Hematopoietic multipotent progenitor cell treated with erythropoietin and hydrocortisone succinate and interleukin-3 and kit ligand, for 8 days (in vitro differentiated cells): ENCODE data around the gene RPL22L1.
"Not testable (repeated sequence)": the region's sequence is repeated elsewhere in the genome, so short reads cannot be mapped to it uniquely, and the experiment has no call there.

Source experiments
- DNase-seq: peaks from one replicate; pipeline ENCODE4 v3.0.0-alpha.2; 2015

The RPL22L1 gene

DNA sequence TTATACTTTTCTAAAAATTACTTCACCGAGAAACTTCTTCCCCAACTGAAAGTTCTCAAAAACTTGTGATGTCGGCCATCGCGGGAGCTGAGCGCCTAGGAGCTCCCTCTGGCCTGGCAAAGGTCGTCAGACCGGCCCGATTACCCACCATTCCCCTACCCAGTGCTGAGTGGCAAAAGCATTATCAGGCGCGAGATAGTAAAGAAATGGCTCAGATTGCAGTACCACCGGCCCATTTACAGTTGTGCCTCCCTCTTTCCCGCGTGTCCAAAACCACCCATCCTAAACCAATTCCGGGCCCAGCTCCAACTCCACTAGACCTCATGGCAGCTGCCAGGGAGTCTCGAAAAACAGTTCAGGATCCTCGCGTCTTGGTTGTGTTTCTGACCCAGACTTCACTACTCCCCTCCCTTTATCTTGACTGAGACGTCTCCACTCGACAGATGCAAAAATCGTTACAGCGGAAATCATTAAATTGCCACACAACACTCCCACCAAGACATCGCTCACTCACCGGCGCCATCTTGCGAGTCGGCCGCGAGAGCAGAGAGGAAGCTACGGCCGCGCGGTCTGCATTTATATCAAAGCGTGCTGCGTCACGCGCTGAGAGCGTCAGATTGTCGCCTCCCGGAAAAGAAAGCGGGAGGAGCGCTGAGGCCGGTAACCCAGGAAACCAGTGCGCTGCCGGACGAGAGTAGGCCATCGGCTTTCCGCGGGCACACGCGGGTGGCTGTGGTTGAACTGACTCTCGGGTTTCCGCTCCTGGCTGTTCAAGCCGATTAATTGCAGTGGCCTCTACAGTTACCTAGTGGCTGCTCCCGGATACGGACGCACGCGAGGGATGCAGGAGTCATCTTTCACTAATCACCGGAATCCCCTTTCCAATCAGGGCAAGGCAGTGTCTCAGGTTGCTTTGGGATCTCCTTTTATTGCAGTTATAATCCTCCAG lies at the start of gene RPL22L1:
Gene RPL22L1, minus strand, starts transcription at position 551 of the 949 bp plus-strand sequence. Its CDS starts 28 bp downstream, at position 523.
- peak; percentile 96 for DNase-seq

DNA sequence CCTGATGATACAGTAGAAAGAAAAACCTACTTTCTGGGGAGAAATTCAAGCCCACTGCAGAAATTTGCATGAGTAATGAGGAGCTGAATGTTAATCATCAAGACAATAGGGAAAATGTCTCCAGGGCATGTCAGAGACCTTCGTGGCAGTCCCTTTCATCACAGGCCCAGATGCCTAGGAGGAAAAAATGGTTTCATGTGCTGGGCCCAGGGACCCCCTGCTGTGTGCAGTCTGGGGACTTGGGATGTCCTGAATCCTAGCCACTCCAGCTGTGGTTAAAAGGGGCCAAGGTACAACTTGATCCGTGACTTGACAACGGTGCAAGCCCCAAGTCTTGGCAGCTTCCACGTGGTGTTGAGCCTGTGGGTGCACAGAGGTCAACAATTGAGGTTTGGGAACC lies 48.7 kb upstream of the RPL22L1 start:
- DNase-seq, result no peak

DNA sequence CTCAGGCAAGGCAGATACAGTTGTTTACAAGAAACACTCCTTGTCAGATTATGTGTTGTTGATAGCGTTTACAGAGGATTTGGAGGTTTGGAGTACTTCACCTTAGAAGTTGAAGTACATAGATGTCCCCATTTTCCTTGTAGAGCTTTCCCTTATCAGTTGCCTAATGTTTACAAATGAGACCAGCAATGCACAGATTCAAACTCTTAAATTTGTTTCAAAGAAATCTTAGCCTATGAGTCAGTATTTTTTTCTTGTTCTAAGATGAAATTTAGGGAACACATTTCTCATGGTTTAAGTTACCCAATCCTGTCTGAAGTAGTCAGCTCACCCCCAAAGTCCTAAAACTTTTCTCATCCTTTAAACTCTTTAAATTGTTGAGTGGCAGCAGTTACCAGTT lies 44.7 kb upstream of the RPL22L1 start:
- no peak for DNase-seq

DNA sequence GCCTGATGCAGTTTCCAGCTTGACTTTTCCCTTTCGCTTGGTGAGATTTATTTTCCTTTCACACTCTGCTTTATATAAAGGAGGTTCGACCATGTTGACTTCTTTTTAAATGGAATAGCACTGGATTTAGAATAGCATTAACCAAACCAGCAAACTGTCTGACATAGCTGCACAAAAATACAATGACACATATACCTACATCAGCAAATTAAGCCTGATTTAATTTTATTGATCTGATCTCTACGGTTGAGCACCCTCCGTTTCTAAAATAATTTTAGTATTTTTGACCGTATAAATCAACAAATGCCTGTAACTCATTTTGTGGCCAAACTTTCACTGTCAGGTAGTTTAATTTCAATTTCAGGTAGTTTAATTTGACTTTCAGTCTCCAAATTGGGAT lies 44.2 kb upstream of the RPL22L1 start:
- DNase-seq, result no peak

DNA sequence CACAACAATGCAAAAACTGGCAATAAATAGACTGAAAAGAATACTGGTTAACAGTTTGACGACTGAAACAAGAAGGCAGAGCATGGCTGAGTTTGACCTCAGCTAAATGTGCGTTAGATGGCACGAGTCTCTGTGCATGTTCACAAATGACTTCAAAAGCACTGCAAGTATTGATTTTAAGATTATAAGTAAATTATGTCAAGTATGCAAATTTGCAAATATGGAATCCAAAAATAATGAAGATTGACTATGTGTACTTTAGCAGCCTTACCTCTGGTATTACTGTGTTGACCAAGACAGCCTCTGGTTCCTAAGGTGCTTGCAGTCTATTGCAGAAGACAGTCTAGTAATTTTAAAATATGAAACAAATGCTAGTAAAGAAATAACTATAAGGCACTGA lies 41.1 kb upstream of the RPL22L1 start:
- no peak for DNase-seq

DNA sequence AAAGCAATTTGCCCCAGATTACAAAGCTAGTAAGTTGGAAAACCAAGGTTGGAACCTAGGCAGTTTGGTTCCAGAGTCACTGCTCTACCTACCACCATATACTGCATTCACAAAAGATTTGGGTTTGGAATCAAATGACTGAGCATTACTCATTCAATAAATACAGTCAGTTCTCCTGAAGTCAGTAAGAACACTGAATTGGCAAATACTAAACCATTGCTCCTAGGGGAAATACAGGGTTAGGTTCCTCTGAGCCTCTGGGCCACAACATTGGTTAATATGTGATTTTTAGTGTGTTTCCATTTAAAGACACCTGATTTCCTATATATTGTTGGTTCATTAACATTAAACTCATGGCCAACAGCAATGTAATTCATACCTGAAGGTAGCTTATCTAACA lies 40.5 kb upstream of the RPL22L1 start:
- no peak for DNase-seq

DNA sequence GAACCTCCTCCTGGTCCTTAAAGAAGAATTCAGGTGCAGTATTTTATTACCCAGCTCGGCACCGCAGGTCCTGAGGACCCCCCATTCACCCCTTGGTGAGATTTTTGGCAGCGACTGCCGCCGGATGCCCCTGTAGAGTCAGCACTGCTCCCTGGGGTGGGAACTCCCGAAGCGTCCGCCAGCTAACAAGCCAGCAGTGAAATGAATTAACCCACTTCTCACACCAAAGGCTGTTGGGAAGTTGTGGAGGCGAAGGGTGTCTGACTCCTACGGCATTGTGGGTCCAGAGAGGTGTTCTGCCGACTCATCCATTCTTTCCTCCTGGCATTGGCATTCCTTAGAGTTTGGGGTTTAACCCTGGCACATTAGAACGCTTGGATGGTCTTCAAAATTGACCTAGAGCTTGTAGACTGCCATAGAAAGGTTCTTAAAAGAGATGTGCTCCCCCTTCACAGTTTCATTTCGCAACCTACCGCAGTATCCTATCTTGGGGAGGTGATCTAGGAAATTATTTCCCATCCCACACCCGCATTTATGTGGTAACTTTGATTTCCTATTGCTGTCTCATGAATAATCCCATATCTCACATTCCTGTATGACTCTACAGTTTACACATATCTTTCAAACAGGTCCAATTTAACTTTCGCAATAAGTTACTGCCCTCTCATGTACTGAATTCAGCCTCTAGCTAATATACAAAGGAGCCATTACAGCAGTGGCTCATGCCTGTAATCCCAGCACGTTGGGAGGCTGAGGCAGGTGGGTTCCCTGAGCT lies 39.3 kb upstream of the RPL22L1 start:
- DNase-seq, result no peak

DNA sequence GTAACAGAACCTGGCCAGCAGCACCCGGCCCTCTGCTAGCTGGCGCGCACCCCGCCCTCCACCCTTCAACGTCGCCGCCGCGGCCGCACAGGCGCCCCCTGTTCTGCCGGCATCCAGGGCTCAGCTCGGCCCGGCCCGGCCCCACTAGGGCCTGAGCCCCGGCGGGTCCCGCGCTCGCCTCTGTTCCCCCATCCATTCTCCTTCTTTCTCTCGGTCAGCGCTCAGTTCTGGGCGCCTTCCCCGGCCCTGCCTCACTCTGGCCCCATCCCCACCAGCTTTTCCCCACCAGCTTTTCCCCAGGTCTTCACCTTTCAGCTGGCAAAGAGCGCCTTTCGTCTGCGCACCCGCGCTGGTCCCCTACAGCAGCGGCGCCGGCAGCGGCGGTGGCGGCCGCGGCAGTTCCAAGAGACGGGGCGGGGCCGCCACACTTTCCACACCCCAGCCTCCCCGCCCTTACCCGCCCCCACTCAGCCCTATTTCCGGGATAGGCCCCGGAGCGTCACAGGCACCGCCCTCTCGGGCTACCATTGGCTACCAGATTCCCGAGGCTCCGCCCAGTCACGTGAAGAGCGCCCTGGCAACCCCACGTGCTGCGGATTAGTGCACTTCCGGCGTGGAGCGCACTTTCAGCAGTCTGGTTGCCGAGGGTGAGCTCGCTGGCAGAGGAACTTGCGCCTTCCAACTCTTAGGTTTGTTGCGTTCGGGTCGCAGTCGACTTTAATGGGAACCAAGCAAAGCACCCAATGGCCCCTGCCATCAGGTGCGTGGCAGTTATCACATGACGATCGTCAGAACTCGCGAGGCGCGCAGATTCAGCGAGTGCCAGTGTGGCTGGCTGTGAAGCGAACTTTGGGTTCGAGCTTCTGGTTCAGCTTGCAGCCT lies 38.5 kb upstream of the RPL22L1 start, which contains the start of gene EIF5A2:
Gene EIF5A2, minus strand, starts transcription at position 403 of the 882 bp plus-strand sequence. CDS start 831 bp downstream, outside the sequence.
- DNase-seq, result peak; percentile 97

DNA sequence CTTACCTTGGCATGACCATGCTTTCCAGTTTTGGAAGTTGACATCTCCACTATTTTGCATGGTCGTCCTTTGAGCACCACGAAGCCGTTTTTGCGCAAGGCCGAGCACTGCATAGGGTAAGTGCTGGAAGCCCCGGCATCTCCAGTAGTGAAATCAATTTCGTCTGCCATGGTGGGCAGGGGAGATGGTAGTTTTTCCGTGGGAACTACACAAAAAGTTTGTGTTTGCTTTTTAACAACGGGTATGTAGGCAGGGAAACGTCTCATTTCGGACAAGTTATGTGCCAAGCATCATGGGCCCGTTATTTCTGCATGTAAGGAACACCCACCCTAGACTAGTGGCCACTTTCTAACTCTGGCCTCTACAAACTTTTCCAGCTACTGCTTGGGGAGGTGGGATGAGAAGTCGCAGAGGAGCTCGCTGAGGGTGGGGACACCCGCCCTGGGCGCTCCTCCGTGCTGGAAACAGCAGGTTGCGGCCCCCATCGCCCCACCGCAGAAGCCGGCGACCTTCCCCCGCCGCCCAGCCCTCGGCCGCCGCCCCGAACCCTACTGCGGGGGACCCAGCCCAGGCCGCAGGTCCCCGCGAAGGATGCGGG lies 37.7 kb upstream of the RPL22L1 start:
- DNase-seq, result peak; percentile 25

DNA sequence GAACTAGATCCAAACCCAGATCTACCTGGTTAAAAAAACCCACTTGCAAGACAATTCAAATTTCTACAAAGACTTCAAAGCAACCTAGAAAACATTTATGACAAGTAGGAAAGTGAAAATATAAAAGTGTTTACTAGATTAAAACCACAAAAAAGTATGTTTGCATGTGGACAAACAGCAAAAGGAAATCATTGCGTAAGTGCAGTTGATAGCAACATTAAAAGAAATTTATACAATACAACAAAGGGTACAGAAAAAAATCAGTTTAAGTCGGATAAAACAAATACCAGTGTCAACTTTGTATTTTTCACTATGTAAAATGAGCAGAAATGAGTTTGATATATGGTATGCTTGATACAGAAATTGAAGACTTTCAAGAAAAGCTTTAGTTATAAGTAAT lies 35.9 kb upstream of the RPL22L1 start:
- DNase-seq, result no peak

DNA sequence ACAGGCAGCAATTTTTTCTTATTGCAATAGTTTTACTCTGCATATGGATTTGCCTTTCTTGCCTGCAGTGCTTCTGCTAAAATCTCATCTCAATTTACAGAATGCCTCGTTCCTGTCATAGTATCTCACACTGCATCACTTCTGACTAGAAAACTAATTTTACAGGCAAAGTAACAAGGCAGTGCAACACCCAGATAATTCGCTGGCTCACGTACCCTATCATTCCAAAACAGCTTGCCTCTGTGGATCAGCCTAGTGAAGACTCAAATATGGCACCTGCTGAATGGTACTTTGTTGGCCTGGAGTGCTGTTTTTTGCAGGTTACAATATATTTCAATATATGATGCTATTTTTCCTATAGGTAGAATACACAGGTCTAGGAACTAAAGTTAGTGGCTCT lies 33.1 kb upstream of the RPL22L1 start:
- DNase-seq, result peak; percentile 71

DNA sequence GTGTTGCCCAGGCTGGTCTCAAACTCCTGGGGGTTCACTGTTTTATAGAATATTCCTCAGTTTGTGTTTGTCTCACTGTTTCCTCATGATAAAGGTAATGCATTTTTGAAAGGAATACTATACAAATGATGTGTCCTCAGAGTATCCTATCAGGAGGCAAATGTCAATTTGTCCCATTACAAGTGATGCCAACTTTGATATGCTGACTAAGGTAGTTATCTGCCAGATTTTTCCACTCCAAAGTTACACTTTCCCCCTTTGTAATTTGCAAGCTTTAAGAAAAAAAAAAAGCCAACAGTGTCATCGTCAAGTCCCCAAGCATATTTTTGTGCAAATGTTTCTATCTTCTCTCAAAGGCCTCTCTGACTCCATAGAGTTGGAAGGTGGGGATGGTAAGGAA lies 29.5 kb upstream of the RPL22L1 start:
- no peak for DNase-seq

DNA sequence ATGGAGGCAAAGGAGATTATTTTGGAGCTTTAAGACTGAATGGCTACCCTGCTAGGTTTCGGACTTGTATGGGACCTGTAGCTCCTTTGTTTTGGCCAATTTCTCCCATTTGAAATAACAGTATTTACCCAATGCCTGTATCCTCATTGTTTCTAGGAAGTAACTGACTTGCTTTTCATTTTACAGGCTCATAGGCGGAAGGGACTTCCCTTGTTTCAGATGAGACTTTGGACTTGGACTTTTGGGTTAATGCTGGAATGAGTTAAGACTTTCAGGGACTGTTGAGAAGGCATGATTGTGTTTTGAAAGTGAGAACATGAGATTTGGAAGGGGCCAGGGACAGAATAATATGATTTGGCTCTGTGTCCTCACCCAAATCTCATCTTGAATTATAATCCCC lies 28.0 kb upstream of the RPL22L1 start:
- no peak for DNase-seq

DNA sequence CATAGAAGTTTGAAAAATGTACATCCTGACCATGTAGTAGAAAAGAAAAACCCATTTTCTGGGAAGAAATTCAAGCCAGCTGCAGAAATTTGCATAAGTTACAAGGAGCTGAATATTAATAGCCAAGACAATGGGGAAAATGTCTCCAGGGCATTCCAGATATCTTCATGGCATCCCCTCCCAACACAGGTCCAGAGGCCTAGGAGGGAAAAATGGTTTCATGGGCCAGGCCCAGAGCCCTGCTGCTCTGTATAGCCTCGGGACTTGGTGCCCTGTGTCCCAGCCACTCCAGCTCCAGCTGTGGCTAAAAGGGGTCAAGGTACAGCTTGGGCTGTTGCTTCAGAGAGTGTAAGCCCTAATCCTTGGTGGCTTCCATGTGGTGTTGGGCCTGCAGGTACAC lies 27.2 kb upstream of the RPL22L1 start:
- DNase-seq, result not testable (repeated sequence)

DNA sequence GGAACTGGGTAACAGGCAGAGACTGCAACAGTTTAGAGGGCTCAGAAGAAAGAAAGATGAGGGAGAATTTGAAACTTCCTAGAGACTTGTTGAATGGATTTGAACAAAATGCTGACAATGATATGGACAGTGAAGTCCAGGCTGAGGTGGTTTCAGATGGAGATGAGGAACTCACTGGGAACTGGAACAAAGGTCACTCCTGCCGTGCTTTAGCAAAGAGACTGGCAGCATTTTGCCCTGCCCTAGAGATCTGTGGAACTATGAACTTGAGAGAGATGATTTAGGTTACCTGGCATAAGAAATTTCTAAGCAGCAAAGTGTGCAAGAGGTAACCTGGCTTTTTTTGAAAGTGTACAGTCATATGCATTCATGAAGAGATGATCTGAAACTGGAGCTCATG lies 26.8 kb upstream of the RPL22L1 start:
- DNase-seq, result no peak

DNA sequence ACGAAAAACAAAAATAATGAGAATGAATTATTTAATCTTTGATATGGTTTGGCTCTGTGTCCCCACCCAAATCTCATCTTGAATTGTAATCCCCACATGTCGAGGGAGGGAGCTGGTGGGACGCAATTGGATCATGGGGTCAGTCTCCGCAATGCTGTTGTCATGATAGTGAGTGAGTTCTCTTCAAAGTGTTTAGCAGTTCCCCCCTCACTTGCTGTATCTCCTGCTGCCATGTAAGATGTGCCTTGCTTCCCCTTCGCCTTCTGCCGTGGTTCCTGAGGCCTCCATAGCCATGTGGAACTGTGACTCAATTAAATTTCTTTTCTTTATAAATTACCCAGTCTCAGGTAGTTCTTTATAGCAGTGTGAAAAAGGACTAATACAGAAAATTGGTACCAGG lies 26.3 kb upstream of the RPL22L1 start:
- not testable (repeated sequence) for DNase-seq

DNA sequence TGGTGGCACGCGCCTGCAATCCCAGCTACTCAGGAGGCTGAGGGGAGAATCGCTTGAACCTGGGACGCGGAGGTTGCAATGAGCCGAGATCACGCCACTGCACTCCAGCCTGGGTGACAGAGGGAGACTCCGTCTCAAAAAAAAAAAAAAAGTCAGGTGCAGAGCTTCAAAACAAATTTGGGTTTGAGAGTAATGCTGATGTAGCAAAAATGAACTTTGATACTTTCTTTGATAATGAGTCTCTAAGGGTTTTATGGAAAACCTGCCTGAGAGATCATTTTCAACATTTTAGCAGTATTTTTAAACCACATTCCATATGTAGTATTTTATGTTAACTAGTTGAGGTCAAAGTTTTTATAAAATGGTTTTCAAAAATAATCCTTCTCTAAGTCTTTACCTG lies 23.9 kb upstream of the RPL22L1 start:
- DNase-seq, result no peak

DNA sequence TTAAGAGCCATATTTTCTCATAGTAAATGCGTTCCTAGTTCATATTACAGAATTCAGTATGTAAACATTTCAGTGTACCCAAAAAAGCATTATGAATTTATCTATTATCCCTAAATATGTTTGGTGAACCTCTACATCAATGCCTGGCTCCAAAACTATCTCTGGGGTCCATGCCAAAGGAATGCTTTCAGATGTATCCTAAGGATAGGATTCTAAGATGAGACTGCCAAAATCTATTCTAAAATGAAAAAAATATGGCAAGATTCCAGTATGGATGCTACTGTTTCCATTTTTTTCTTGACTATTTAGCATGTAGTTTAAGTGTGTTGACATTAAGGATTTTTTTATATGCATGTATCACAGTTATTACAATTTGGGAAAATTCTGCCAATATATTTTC lies 19.6 kb upstream of the RPL22L1 start:
- no peak for DNase-seq

DNA sequence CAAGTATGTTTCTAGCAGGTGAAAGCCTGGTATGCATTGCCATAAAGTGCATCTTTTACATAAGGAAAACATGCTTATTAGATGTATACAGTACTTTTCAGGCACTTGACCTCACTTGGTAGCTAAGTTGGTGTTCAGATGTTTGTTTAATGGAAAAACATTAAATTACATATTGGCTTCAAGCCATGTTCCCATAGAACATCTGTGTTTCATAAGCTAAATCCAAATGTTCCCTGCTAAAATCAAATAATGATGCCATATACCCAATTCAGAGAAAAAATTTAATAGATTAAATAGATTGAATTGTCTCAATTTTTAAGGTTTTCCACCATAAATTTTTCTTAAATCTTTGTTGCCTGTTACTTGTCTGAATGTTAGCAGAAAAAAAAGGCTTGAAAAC lies 19.1 kb upstream of the RPL22L1 start:
- DNase-seq, result no peak

DNA sequence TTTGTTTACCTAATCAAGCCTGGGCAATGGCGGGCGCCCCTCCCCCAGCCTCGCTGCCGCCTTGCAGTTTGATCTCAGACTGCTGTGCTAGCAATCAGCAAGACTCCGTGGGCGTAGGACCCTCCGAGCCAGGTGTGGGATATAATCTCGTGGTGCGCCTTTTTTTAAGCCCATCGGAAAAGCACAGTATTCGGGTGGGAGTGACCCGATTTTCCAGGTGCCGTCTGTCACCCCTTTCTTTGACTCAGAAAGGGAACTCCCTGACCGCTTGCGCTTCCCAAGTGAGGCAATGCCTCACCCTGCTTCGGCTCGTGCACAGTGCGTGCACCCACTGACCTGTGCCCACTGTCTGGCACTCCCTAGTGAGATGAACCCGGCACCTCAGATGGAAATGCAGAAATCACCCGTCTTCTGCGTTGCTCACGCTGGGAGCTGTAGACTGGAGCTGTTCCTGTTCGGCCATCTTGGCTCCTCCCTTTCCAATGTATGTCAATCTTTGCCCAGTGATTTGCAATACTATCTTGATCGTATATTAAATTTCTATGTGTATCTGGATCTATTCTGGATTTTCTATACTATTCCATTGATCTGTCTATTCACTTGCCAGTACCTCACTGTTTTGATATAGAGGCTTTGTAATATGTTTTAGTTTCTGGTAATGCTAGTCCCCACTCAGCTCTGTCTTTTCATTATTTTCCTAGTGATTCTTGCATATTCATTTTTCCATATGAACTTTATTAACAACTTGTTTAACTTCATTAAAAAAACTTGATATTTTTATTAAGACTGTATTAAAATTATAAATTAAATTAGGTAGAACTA lies 14.3 kb upstream of the RPL22L1 start:
- DNase-seq, result not testable (repeated sequence)

DNA sequence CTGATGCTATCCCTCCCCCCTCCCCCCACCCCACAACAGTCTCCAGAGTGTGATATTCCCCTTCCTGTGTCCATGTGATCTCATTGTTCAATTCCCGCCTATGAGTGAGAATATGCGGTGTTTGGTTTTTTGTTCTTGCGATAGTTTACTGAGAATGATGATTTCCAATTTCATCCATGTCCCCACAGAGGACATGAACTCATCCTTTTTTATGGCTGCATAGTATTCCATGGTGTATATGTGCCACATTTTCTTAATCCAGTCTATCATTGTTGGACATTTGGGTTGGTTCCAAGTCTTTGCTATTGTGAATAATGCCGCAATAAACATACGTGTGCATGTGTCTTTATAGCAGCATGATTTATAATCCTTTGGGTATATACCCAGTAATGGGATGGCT lies 8.7 kb upstream of the RPL22L1 start:
- not testable (repeated sequence) for DNase-seq
